ENCODE measurements around the gene SELENOI.
A peak's percentile ranks its signal among the peaks of the same experiment; 100 is the strongest.

Gene SELENOI

DNA sequence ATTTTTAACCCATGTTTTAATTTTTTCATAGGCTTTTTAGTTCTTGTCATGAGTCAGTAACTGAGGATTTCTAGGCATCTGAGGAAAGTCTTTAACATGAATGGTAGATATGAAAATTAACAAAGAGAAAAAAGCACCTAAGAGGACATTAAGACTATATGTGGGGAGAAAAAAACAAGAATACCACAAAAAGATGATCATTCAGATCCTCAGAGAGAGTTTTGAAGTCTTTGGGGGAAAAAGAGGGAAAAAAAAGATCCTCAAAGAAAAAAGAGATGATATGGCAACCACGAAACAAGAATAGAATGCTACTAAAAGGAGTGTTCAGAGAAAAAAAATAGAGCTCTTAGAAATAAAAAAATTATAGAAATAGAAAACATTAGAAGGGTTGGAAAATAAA lies 63.8 kb downstream of the SELENOI start:
- no peak overlapping the region for H3K4me3 ChIP-seq (replicated peaks in 1 of 2; ENCODE audit: low read depth in 2 of 2, low read length in 2 of 2)
- TF ChIP-seq, protein P1, sequence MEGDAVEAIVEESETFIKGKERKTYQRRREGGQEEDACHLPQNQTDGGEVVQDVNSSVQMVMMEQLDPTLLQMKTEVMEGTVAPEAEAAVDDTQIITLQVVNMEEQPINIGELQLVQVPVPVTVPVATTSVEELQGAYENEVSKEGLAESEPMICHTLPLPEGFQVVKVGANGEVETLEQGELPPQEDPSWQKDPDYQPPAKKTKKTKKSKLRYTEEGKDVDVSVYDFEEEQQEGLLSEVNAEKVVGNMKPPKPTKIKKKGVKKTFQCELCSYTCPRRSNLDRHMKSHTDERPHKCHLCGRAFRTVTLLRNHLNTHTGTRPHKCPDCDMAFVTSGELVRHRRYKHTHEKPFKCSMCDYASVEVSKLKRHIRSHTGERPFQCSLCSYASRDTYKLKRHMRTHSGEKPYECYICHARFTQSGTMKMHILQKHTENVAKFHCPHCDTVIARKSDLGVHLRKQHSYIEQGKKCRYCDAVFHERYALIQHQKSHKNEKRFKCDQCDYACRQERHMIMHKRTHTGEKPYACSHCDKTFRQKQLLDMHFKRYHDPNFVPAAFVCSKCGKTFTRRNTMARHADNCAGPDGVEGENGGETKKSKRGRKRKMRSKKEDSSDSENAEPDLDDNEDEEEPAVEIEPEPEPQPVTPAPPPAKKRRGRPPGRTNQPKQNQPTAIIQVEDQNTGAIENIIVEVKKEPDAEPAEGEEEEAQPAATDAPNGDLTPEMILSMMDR (IDR thresholded peaks at IDR 0.05; ENCODE audit: low read depth, low read length) = no peak
- DNase-seq (ENCODE audit: low read depth in 2 of 2) = no peak

- no peak overlapping the region for H3K4me3 ChIP-seq (replicated peaks in 1 of 2; ENCODE audit: low read depth in 2 of 2, low read length in 2 of 2)
- TF ChIP-seq, protein P1 (IDR thresholded peaks at IDR 0.05; ENCODE audit: low read depth, low read length) = no peak
Measured at GRCh38 chr2:26410764-26411243, 64.9 kb downstream of the SELENOI start.

DNA sequence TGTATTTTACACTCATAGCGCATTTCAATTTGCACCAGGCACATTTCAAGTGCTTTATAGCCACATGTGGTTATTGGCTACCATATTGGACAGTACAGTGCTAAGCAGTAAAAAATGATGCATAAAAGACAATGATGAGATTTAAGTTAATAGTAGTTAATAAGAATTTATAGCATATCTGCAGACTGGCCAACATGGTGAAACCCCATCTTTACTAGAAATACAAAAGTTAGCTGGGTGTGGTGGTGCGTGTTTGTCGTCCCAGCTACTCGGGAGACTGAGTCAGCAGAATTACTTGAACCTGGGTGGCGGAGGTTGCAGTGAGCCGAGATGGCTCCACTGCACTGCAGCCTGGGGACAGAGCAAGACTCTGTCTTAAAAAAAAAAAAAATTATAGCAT lies 65.5 kb downstream of the SELENOI start:
- TF ChIP-seq, protein P1 (IDR thresholded peaks at IDR 0.05; ENCODE audit: low read depth, low read length) = no peak
- H3K4me3 ChIP-seq (replicated peaks in 1 of 2; ENCODE audit: low read depth in 2 of 2, low read length in 2 of 2) = no peak overlapping the region
- DNase-seq (ENCODE audit: low read depth in 2 of 2) = no peak

More at GRCh38 chr2:26410764-26411243, 64.9 kb downstream of the SELENOI start:
- DNase-seq (ENCODE audit: low read depth in 2 of 2) = no peak

DNA sequence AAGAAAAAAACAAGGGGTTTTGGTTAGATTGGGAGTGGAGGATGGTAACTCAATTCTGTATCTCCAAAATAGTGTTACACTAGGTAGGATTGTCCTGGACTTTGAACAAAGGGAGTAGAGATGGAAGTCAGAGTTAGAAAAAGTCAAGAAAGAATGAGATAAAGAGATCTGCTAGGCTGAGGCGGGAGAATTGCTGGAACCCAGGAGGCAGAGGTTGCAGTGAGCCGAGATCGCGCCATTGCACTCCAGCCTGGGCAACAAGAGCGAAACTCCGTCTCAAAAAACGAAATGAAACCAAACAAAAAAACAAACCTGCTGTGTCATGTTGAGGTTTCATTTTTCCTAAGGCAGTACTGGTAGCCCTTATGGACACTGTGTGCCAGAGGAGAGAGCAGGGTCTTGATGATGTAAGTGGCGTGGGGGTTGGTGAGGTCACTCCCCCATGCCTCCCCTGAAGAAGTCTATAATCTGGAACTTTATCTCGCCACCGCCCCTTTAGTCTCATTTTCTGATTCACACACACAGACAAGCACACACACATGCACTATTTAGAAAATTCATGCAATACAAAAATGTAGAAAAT lies 66.2 kb downstream of the SELENOI start:
- DNase-seq (ENCODE audit: low read depth in 2 of 2) = peak in 1 of 2 donors; percentile 12
- TF ChIP-seq, protein P1 (IDR thresholded peaks at IDR 0.05; ENCODE audit: low read depth, low read length) = no peak
- H3K4me3 ChIP-seq (replicated peaks in 1 of 2; ENCODE audit: low read depth in 2 of 2, low read length in 2 of 2) = no peak overlapping the region

- TF ChIP-seq, protein P1 (IDR thresholded peaks at IDR 0.05; ENCODE audit: low read depth, low read length) = no peak
- no peak overlapping the region for H3K4me3 ChIP-seq (replicated peaks in 1 of 2; ENCODE audit: low read depth in 2 of 2, low read length in 2 of 2)
Measured at GRCh38 chr2:26414311-26414710, 68.4 kb downstream of the SELENOI start.

GRCh38 chr2:26421961-26422360 lies 76.0 kb downstream of the SELENOI start:
- no peak for DNase-seq (ENCODE audit: low read depth in 2 of 2)
- TF ChIP-seq, protein P1 (IDR thresholded peaks at IDR 0.05; ENCODE audit: low read depth, low read length) = no peak
- H3K4me3 ChIP-seq (replicated peaks in 1 of 2; ENCODE audit: low read depth in 2 of 2, low read length in 2 of 2) = no peak overlapping the region

More at GRCh38 chr2:26414311-26414710, 68.4 kb downstream of the SELENOI start:
- no peak for DNase-seq (ENCODE audit: low read depth in 2 of 2)

Measured in cardiac fibroblast (primary cell).